Aorta (tissue), 5 donors: ENCODE data around the gene PPFIA2. TPM values are rescaled to one million over a fixed set of nuclear protein-coding genes. Genes with fewer than 3 reads are reported as not detected.
A peak's percentile ranks its signal among the peaks of the same experiment; 100 is the strongest.

Source experiments
- ATAC-seq: fragments of 200-7000 bp; cut with Tn5 transposase; one replicate; pipeline ENCODE4 v1.9.1; 2022; ENCODE audit warnings: moderate library complexity; ENCODE audit not compliant: low FRiP score
- DNase-seq, 2 donors: peaks; one replicate each; pipeline ENCODE4 v3.0.0-alpha.2; 2020
- H3K27ac ChIP-seq, 2 donors: one replicate each; pipeline ENCODE4 v1.5.1; 2013; ENCODE audit warnings: low read length in 2 of 2, mild to moderate bottlenecking in 2 of 2, moderate library complexity in 2 of 2, control low read depth in 1 of 2, inconsistent platforms in 1 of 2, low read depth in 1 of 2
- H3K27me3 ChIP-seq, 2 donors: one replicate each; pipeline ENCODE4 v1.6.1; 2013; ENCODE audit warnings: control low read depth in 1 of 2, low read length in 1 of 2, mild to moderate bottlenecking in 1 of 2, moderate library complexity in 1 of 2; ENCODE audit not compliant: insufficient read depth in 2 of 2, control insufficient read depth in 1 of 2
- H3K36me3 ChIP-seq, 2 donors: one replicate each; pipeline ENCODE4 v1.6.1; 2013; ENCODE audit warnings: control low read depth in 1 of 2, low read length in 1 of 2, mild to moderate bottlenecking in 1 of 2; ENCODE audit not compliant: insufficient read depth in 2 of 2, control insufficient read depth in 1 of 2
- H3K4me1 ChIP-seq, 2 donors: one replicate each; pipeline ENCODE4 v1.6.1; 2013; ENCODE audit warnings: low read length in 2 of 2, control low read depth in 1 of 2, mild to moderate bottlenecking in 1 of 2, moderate library complexity in 1 of 2; ENCODE audit not compliant: insufficient read depth in 2 of 2, control insufficient read depth in 1 of 2
- H3K4me3 ChIP-seq, 2 donors: one replicate each; pipeline ENCODE4 v1.5.1; 2013; ENCODE audit warnings: low read length in 2 of 2, control low read depth in 1 of 2, mild to moderate bottlenecking in 1 of 2
- H3K9me3 ChIP-seq: one replicate; pipeline ENCODE4 v1.6.1; 2013; ENCODE audit warnings: mild to moderate bottlenecking, low read length; ENCODE audit not compliant: control insufficient read depth
- WGBS, 2 donors: extraction: QIAGEN DNeasy Blood & Tissue Kit; methylation state at CpG; one replicate each; pipeline ENCODE4 v1.1.7; 2013; 5-methylcytosine and 5-hydroxymethylcytosine counted together
- intact Hi-C, 2 donors: fragments of 100-400 bp; cut with DNase I; formaldehyde crosslinking; loops; one replicate each; pipeline versions ENCODE4 v1.14.2 to v1.15.0; 2022
- polyA plus RNA-seq, 2 donors: library from polyadenylated mRNA; stranded (reverse); fragments of 200-250 nt; gene quantifications; one replicate each; pipeline ENCODE4 v1.2.3, GENCODE V29; 2013
- total RNA-seq, 2 donors: library from RNA; stranded (reverse); fragmentation: NEBNext Ultra II Directional; extraction: Animal tissue kit (Norgen Biotek cat#: 25700); gene quantifications; one replicate each; pipeline ENCODE4 v1.2.1, GENCODE V29; 2021
- donor health status: healthy with polysubstance abuse.
- donor health status: Bipolar disorder and iron deficiency.
- donor health status: DM: no; HTN: no; CAD: no.
- donor health status: DM: no; HTN: no; CAD: no.
- donor health status: DM: yes; HTN: yes; CAD: no.

The PPFIA2 gene
- total and polyA plus RNA-seq, 4 donors: 5.4 to 46.6 (median 15.7) TPM

GRCh38 chr12:81257947-81258551 lies 501.1 kb downstream of the PPFIA2 start:
- Histone ChIP-seq H3K4me3 (no peak overlapping the region), H3K27ac (no peak overlapping the region), H3K4me1 (no peaks in the 10 kb centered on the region), H3K9me3 (no peaks in the 10 kb centered on the region), H3K36me3 (no peaks in the 10 kb centered on the region), H3K27me3 (no peaks in the 10 kb centered on the region)
- 55% methylated on average over 4 of the region's 4 CpGs for WGBS, 2 donors
- DNase-seq (no peak), ATAC-seq (no peak)
- intact Hi-C loops: loop anchor here in 1 of 2 donors (5.0 kb wide), 1 partner anchor 421 kb away; no protein-coding TSS in a partner anchor

GRCh38 chr12:81255947-81256346 lies 503.2 kb downstream of the PPFIA2 start:
- DNase-seq: no peak
- no peaks in the 10 kb centered on the region for H3K4me1 ChIP-seq
- no peak overlapping the region for H3K4me3 ChIP-seq
- intact Hi-C loops: loop anchor here in 1 of 2 donors (5.0 kb wide), 1 partner anchor 419 kb away; no protein-coding TSS in a partner anchor
- H3K27me3 ChIP-seq: no peaks in the 10 kb centered on the region
- ATAC-seq: no peak
- H3K9me3 ChIP-seq: no peaks in the 10 kb centered on the region
- no peak overlapping the region for H3K27ac ChIP-seq
- WGBS, 2 donors: 88 to 91% methylated on average over 2 of the region's 2 CpGs
- H3K36me3 ChIP-seq: no peaks in the 10 kb centered on the region

- intact Hi-C loops: loop anchor here in 1 of 2 donors (5.0 kb wide), 1 partner anchor 418 kb away; no protein-coding TSS in a partner anchor
- H3K27ac ChIP-seq: no peak overlapping the region
- no peaks in the 10 kb centered on the region for H3K27me3 ChIP-seq
- DNase-seq: no peak
- WGBS, 2 donors: 83 to 87% methylated on average over 7 of the region's 7 CpGs
- H3K4me3 ChIP-seq: no peak overlapping the region
- H3K9me3 ChIP-seq: no peaks in the 10 kb centered on the region
- ATAC-seq: no peak
- H3K36me3 ChIP-seq: no peaks in the 10 kb centered on the region
- H3K4me1 ChIP-seq: no peaks in the 10 kb centered on the region
Measured at GRCh38 chr12:81255456-81255855, 503.7 kb downstream of the PPFIA2 start.

- 71 to 77% methylated on average over 3 of the region's 3 CpGs for WGBS, 2 donors
- intact Hi-C loops: no loop called here
- Histone ChIP-seq H3K27ac (no peak overlapping the region), H3K36me3 (no peaks in the 10 kb centered on the region), H3K27me3 (no peaks in the 10 kb centered on the region), H3K4me1 (no peaks in the 10 kb centered on the region), H3K4me3 (no peak overlapping the region), H3K9me3 (no peaks in the 10 kb centered on the region)
- ATAC-seq: no peak
- no peak for DNase-seq
Measured at GRCh38 chr12:81253360-81253759, 505.8 kb downstream of the PPFIA2 start.

GRCh38 chr12:81252228-81252627 lies 506.9 kb downstream of the PPFIA2 start:
- 88 to 93% methylated on average over 3 of the region's 3 CpGs for WGBS, 2 donors
- Histone ChIP-seq H3K27me3 (no peaks in the 10 kb centered on the region), H3K27ac (no peak overlapping the region), H3K9me3 (no peaks in the 10 kb centered on the region), H3K4me1 (no peaks in the 10 kb centered on the region), H3K4me3 (no peak overlapping the region), H3K36me3 (no peaks in the 10 kb centered on the region)
- intact Hi-C loops: no loop called here
- no peak for ATAC-seq
- DNase-seq: no peak

GRCh38 chr12:81249976-81250375 lies 509.2 kb downstream of the PPFIA2 start:
- ATAC-seq (no peak), DNase-seq (no peak)
- WGBS, 2 donors: 41 to 53% methylated on average over 2 of the region's 2 CpGs
- intact Hi-C loops: no loop called here
- Histone ChIP-seq H3K27ac (no peak overlapping the region), H3K4me3 (no peak overlapping the region), H3K9me3 (no peaks in the 10 kb centered on the region), H3K27me3 (no peaks in the 10 kb centered on the region), H3K36me3 (no peaks in the 10 kb centered on the region), H3K4me1 (no peaks in the 10 kb centered on the region)

GRCh38 chr12:81245907-81246570 lies 513.1 kb downstream of the PPFIA2 start:
- DNase-seq (no peak), ATAC-seq (peak; percentile 71)
- Histone ChIP-seq H3K36me3 (no peaks in the 10 kb centered on the region), H3K27ac (no peak overlapping the region), H3K27me3 (no peaks in the 10 kb centered on the region), H3K9me3 (no peaks in the 10 kb centered on the region), H3K4me1 (no peaks in the 10 kb centered on the region), H3K4me3 (no peak overlapping the region)
- 36 to 38% methylated on average over 4 of the region's 4 CpGs for WGBS, 2 donors
- intact Hi-C loops: no loop called here

GRCh38 chr12:81245458-81245857 lies 513.7 kb downstream of the PPFIA2 start:
- intact Hi-C loops: no loop called here
- ATAC-seq: peak; percentile 29
- Histone ChIP-seq H3K27ac (no peak overlapping the region), H3K9me3 (no peaks in the 10 kb centered on the region), H3K36me3 (no peaks in the 10 kb centered on the region), H3K4me3 (no peak overlapping the region), H3K27me3 (no peaks in the 10 kb centered on the region), H3K4me1 (no peaks in the 10 kb centered on the region)
- no peak for DNase-seq
- 34 to 45% methylated on average over 2 of the region's 2 CpGs for WGBS, 2 donors
